GM21390 (cell line): ENCODE results near the gene REM2.
A peak's percentile ranks its signal among the peaks of the same experiment; 100 is the strongest.

Experiments used
- ATAC-seq: cut with Tn5 transposase; IDR thresholded peaks from one replicate; pipeline ENCODE4 v1.9.1; 2021; ENCODE audit not compliant: unreplicated experiment

REM2 gene

GRCh38 chr14:22928237-22929103 is 45.4 kb downstream of the REM2 start:
- no peak for ATAC-seq

GRCh38 chr14:22929104-22929960 is 46.3 kb downstream of the REM2 start, which contains the start of gene PRMT5:
PRMT5 (minus strand) TSS chr14:22929376; CDS start chr14:22929361, 15 bp downstream.
- ATAC-seq, result peak; percentile 89

DNA sequence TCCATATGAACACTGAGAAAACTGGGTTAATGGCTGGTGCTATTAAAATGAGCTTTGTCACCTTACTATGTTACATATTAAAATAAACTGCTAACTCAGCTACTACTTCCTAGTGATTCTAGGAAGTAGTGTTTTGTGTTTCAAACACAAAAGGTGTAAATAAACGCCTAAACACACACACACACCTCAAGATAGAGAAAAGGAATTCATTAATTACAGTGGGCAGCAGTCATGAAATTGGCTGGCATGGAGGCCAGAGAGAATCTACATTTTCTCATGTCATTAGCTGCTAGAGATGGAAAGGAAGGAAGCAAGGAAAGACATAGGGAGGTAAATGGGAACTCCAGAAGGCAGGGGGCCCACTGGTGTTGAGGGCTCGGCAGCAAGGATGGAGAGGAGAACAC is 46.9 kb downstream of the REM2 start:
- ATAC-seq, result no peak

GRCh38 chr14:22932146-22932545 is 49.1 kb downstream of the REM2 start:
- ATAC-seq, result no peak

DNA sequence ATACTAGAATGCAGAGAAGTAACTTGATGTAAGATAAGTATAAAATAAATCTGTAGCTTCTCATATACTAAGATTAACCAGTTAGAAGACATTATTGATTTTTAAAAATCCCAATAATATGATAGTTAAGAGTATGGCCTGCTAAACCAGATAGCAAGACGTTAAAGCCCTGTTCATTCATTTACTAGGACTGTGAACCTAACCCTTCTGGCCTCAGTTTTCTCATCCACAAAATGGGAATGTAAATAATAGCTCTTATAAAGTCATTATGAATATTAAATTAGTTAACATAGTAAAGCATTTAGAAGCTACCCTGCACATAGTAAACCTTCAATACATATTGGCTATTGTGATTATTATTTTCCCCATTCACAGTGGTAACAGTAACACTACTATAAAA is 52.1 kb downstream of the REM2 start:
- ATAC-seq, result no peak
